Superior temporal gyrus (tissue), 1 donor: ENCODE data around the gene LRMDA.

Experiments used
- DNase-seq: peaks from one replicate; pipeline ENCODE4 v3.0.0-alpha.2; 2016; ENCODE audit errors: extremely low spot score

LRMDA gene

GRCh38 chr10:75475460-75476182 lies 44.2 kb downstream of the LRMDA start:
- no peak for DNase-seq

GRCh38 chr10:75476569-75476968 lies 45.1 kb downstream of the LRMDA start:
- DNase-seq = no peak

GRCh38 chr10:75476985-75477384 lies 45.6 kb downstream of the LRMDA start:
- DNase-seq = no peak

GRCh38 chr10:75477680-75478079 lies 46.3 kb downstream of the LRMDA start:
- DNase-seq = no peak

GRCh38 chr10:75480374-75480773 lies 49.0 kb downstream of the LRMDA start:
- DNase-seq = no peak

GRCh38 chr10:75483188-75483587 lies 51.8 kb downstream of the LRMDA start:
- DNase-seq = no peak

GRCh38 chr10:75484717-75485116 lies 53.3 kb downstream of the LRMDA start:
- DNase-seq = no peak

- DNase-seq = no peak
Measured at GRCh38 chr10:75486591-75486990, 55.2 kb downstream of the LRMDA start.

GRCh38 chr10:75487087-75487754 lies 55.8 kb downstream of the LRMDA start:
- peak; percentile 15 for DNase-seq

GRCh38 chr10:75487755-75488125 lies 56.3 kb downstream of the LRMDA start:
- no peak for DNase-seq

GRCh38 chr10:75492173-75492925 lies 60.9 kb downstream of the LRMDA start:
- DNase-seq = no peak

- no peak for DNase-seq
Measured at GRCh38 chr10:75493464-75493863, 62.0 kb downstream of the LRMDA start.

- DNase-seq = no peak
Measured at GRCh38 chr10:75495434-75496190, 64.2 kb downstream of the LRMDA start.

GRCh38 chr10:75496191-75496567 lies 64.8 kb downstream of the LRMDA start:
- DNase-seq = no peak

- no peak for DNase-seq
Measured at GRCh38 chr10:75497997-75498883, 66.8 kb downstream of the LRMDA start.

- no peak for DNase-seq
Measured at GRCh38 chr10:75498884-75499350, 67.5 kb downstream of the LRMDA start.

- DNase-seq = no peak
Measured at GRCh38 chr10:75499556-75500160, 68.2 kb downstream of the LRMDA start.

- DNase-seq = no peak
Measured at GRCh38 chr10:75502389-75502788, 71.0 kb downstream of the LRMDA start.

GRCh38 chr10:75502838-75503237 lies 71.4 kb downstream of the LRMDA start:
- DNase-seq = no peak

GRCh38 chr10:75505293-75505692 lies 73.9 kb downstream of the LRMDA start:
- DNase-seq = no peak
